ENCODE measurements around the gene CNTN4. TPM values are rescaled to one million over a fixed set of nuclear protein-coding genes. Genes with fewer than 3 reads are reported as not detected.

CNTN4 gene
- total RNA-seq, 1 experiment from 2014 or later, result 1.6 TPM

DNA sequence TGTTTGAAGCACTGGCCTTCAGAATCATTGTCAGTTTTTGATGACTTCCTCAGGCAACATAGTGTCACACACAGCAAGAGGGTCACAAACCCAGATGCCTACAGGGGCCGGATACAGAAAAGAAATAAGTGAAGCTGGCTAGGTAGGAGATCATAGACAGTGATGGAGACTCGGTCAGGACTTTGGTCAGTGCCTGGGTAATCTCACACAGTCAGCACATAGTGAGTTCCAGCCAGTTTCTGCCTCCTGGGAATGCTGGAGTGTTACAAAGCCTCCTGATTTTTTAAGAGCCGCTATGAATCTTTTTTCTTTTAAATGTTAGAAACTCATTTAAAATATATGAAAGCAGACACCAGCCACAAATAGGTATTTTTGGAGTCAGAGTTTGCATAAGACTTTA is 612.4 kb downstream of the CNTN4 start:
- Mint-ChIP-seq H3K4me3 (no peak overlapping the region), H3K27ac (no peak overlapping the region), H3K9me3 (no peaks in the 10 kb centered on the region), H3K4me1 (no peaks in the 10 kb centered on the region; a peak in 1 of 4 replicates), H3K27me3 (ENCODE audit: low read depth) (no peaks in the 10 kb centered on the region; the same call in 1 of the 2 replicates), H3K36me3 (ENCODE audit: insufficient read depth in 1 of 3, low read depth in 3 of 3) (no peaks in the 10 kb centered on the region)
- Histone ChIP-seq H2BK20ac (ENCODE audit: low read depth, low read length, poor library complexity, severe bottlenecking) (no peak overlapping the region), H3K18ac (ENCODE audit: insufficient read length, low read depth, low read length) (no peak overlapping the region), H3K9ac (ENCODE audit: extremely low read depth, insufficient read length, low read length) (no peak overlapping the region), H3K56ac (ENCODE audit: insufficient read length, low read depth, low read length) (no peak overlapping the region), H3T11ph (ENCODE audit: low read length) (no peak overlapping the region), H4K20me1 (ENCODE audit: control insufficient read depth, insufficient read depth, insufficient read length) (no peaks in the 10 kb centered on the region), H3K79me2 (ENCODE audit: insufficient read depth, low read length) (no peaks in the 10 kb centered on the region), H3K27ac (ENCODE audit: insufficient read length, low read depth, low read length) (no peak overlapping the region), H3K23me2 (ENCODE audit: insufficient read length, low read depth, low read length, poor library complexity, severe bottlenecking) (no peaks in the 10 kb centered on the region), H3K9me3 (ENCODE audit: control insufficient read depth, low read depth, low read length) (no peaks in the 10 kb centered on the region), H2BK12ac (ENCODE audit: insufficient read length, low read depth, low read length) (no peak overlapping the region), H3K79me1 (ENCODE audit: insufficient read depth, low read depth, low read length, poor library complexity, severe bottlenecking) (no peaks in the 10 kb centered on the region), H3K14ac (ENCODE audit: insufficient read depth, low read length) (no peak overlapping the region), H3K4ac (ENCODE audit: low read depth, low read length) (no peak overlapping the region), H2BK5ac (ENCODE audit: insufficient read length, low read length) (no peak overlapping the region), H4K8ac (replicated peaks; ENCODE audit: insufficient read length, low read depth, low read length) (no peak overlapping the region), H3K4me1 (ENCODE audit: insufficient read depth, low read length) (no peaks in the 10 kb centered on the region), H2BK15ac (ENCODE audit: low read depth, low read length) (no peak overlapping the region), H3K4me2 (ENCODE audit: insufficient read depth, insufficient read length, low read length) (no peak overlapping the region), H4K91ac (ENCODE audit: insufficient read length, low read depth, low read length) (no peak overlapping the region), H4K5ac (ENCODE audit: insufficient read length, low read depth, low read length) (no peak overlapping the region), H2AK5ac (ENCODE audit: insufficient read length, low read length) (no peak overlapping the region), H3K27me3 (ENCODE audit: insufficient read depth, low read length) (no peaks in the 10 kb centered on the region), H3K23ac (ENCODE audit: insufficient read length, low read depth, low read length) (no peak overlapping the region), H2AFZ (ENCODE audit: low read length) (no peak overlapping the region), H2BK120ac (ENCODE audit: low read depth, low read length, poor library complexity, severe bottlenecking) (no peak overlapping the region)
- TF ChIP-seq, protein P1, sequence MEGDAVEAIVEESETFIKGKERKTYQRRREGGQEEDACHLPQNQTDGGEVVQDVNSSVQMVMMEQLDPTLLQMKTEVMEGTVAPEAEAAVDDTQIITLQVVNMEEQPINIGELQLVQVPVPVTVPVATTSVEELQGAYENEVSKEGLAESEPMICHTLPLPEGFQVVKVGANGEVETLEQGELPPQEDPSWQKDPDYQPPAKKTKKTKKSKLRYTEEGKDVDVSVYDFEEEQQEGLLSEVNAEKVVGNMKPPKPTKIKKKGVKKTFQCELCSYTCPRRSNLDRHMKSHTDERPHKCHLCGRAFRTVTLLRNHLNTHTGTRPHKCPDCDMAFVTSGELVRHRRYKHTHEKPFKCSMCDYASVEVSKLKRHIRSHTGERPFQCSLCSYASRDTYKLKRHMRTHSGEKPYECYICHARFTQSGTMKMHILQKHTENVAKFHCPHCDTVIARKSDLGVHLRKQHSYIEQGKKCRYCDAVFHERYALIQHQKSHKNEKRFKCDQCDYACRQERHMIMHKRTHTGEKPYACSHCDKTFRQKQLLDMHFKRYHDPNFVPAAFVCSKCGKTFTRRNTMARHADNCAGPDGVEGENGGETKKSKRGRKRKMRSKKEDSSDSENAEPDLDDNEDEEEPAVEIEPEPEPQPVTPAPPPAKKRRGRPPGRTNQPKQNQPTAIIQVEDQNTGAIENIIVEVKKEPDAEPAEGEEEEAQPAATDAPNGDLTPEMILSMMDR (conservative IDR thresholded peaks at IDR 0.05), result no peak
- DNase-seq, result no peak
- WGBS (ENCODE audit: extremely low coverage, insufficient read length, low lambda C conversion rate), result no CpG with 5 or more reads among the region's 3 CpGs

All from H9 (cell line).